Aorta (tissue), 5 donors: ENCODE results near the gene GPR31. TPM values are rescaled to one million over a fixed set of nuclear protein-coding genes. Genes with fewer than 3 reads are reported as not detected.
"Not testable (repeated sequence)": the region's sequence is repeated elsewhere in the genome, so short reads cannot be mapped to it uniquely, and the experiment has no call there.

Source experiments
- ATAC-seq: fragments of 200-7000 bp; cut with Tn5 transposase; one replicate; pipeline ENCODE4 v1.9.1; 2022; ENCODE audit warnings: moderate library complexity; ENCODE audit not compliant: low FRiP score
- DNase-seq, 2 donors: peaks; one replicate each; pipeline ENCODE4 v3.0.0-alpha.2; 2020
- H3K27ac ChIP-seq, 2 donors: one replicate each; pipeline ENCODE4 v1.5.1; 2013; ENCODE audit warnings: low read length in 2 of 2, mild to moderate bottlenecking in 2 of 2, moderate library complexity in 2 of 2, control low read depth in 1 of 2, inconsistent platforms in 1 of 2, low read depth in 1 of 2
- H3K27me3 ChIP-seq, 2 donors: one replicate each; pipeline ENCODE4 v1.6.1; 2013; ENCODE audit warnings: control low read depth in 1 of 2, low read length in 1 of 2, mild to moderate bottlenecking in 1 of 2, moderate library complexity in 1 of 2; ENCODE audit not compliant: insufficient read depth in 2 of 2, control insufficient read depth in 1 of 2
- H3K36me3 ChIP-seq, 2 donors: one replicate each; pipeline ENCODE4 v1.6.1; 2013; ENCODE audit warnings: control low read depth in 1 of 2, low read length in 1 of 2, mild to moderate bottlenecking in 1 of 2; ENCODE audit not compliant: insufficient read depth in 2 of 2, control insufficient read depth in 1 of 2
- H3K4me1 ChIP-seq, 2 donors: one replicate each; pipeline ENCODE4 v1.6.1; 2013; ENCODE audit warnings: low read length in 2 of 2, control low read depth in 1 of 2, mild to moderate bottlenecking in 1 of 2, moderate library complexity in 1 of 2; ENCODE audit not compliant: insufficient read depth in 2 of 2, control insufficient read depth in 1 of 2
- H3K4me3 ChIP-seq, 2 donors: one replicate each; pipeline ENCODE4 v1.5.1; 2013; ENCODE audit warnings: low read length in 2 of 2, control low read depth in 1 of 2, mild to moderate bottlenecking in 1 of 2
- H3K9me3 ChIP-seq: one replicate; pipeline ENCODE4 v1.6.1; 2013; ENCODE audit warnings: mild to moderate bottlenecking, low read length; ENCODE audit not compliant: control insufficient read depth
- WGBS, 2 donors: extraction: QIAGEN DNeasy Blood & Tissue Kit; methylation state at CpG; one replicate each; pipeline ENCODE4 v1.1.7; 2013; 5-methylcytosine and 5-hydroxymethylcytosine counted together
- intact Hi-C, 2 donors: fragments of 100-400 bp; cut with DNase I; formaldehyde crosslinking; loops; one replicate each; pipeline versions ENCODE4 v1.14.2 to v1.15.0; 2022
- long read RNA-seq, 2 donors: library from polyadenylated mRNA; unstranded; transcript quantifications; one replicate each; pipeline ENCODE4 v2.0.0, GENCODE V29; 2020 to 2021
- polyA plus RNA-seq, 2 donors: library from polyadenylated mRNA; stranded (reverse); fragments of 200-250 nt; gene quantifications; one replicate each; pipeline ENCODE4 v1.2.3, GENCODE V29; 2013
- total RNA-seq, 2 donors: library from RNA; stranded (reverse); fragmentation: NEBNext Ultra II Directional; extraction: Animal tissue kit (Norgen Biotek cat#: 25700); gene quantifications; one replicate each; pipeline ENCODE4 v1.2.1, GENCODE V29; 2021
- donor health status: healthy with polysubstance abuse.
- donor health status: Bipolar disorder and iron deficiency.
- donor health status: DM: no; HTN: no; CAD: no.
- donor health status: DM: no; HTN: no; CAD: no.
- donor health status: DM: yes; HTN: yes; CAD: no.

GPR31 gene
- total RNA-seq, result not detected
- polyA plus RNA-seq, result not detected
- long read RNA-seq, donor 1, result 0 reads
- long read RNA-seq, donor 2, result 0 reads

GRCh38 chr6:167157863-167158262, at the start of gene GPR31:
TSS of gene GPR31 (minus strand) at chr6:167157980. CDS start at chr6:167157831, 149 bp downstream.
- no peak for ATAC-seq
- intact Hi-C loops, result no loop called here
- Histone ChIP-seq H3K36me3 (no peaks in the 10 kb centered on the region), H3K27ac (no peak within 1 kb of the TSS), H3K4me3 (no peak within 1 kb of the TSS), H3K4me1 (no peaks in the 10 kb centered on the region), H3K9me3 (no peaks in the 10 kb centered on the region), H3K27me3 (no peaks in the 10 kb centered on the region)
- DNase-seq, result no peak
- 85 to 86% methylated on average over 4 of the region's 4 CpGs for WGBS, 2 donors

- intact Hi-C loops, result no loop called here
- DNase-seq (no peak), ATAC-seq (no peak)
- Histone ChIP-seq H3K27me3 (peaks cover 0 to 1% of the 10 kb centered on the region in 2 donors), H3K4me1 (no peaks in the 10 kb centered on the region), H3K27ac (no peak overlapping the region), H3K9me3 (no peaks in the 10 kb centered on the region), H3K4me3 (no peak overlapping the region), H3K36me3 (no peaks in the 10 kb centered on the region)
- WGBS, 2 donors, result 91 to 96% methylated on average over 7 of the region's 7 CpGs
Measured at GRCh38 chr6:167207527-167207926, 49.7 kb upstream of the GPR31 start.

GRCh38 chr6:167205316-167205715, 47.5 kb upstream of the GPR31 start:
- H3K4me1 ChIP-seq, ATAC-seq, H3K36me3 ChIP-seq, DNase-seq, H3K9me3 ChIP-seq, H3K4me3 ChIP-seq, intact Hi-C loops, H3K27ac ChIP-seq, H3K27me3 ChIP-seq: not testable (repeated sequence)
- WGBS, 2 donors, result 84 to 87% methylated on average over 10 to 11 of the region's 11 CpGs

GRCh38 chr6:167204059-167204348, 46.2 kb upstream of the GPR31 start:
- 60 to 65% methylated on average over 8 to 10 of the region's 10 CpGs for WGBS, 2 donors
- intact Hi-C loops, H3K36me3 ChIP-seq, DNase-seq, H3K9me3 ChIP-seq, H3K4me1 ChIP-seq, H3K27ac ChIP-seq, H3K27me3 ChIP-seq, H3K4me3 ChIP-seq: not testable (repeated sequence)
- peak; percentile 48 for ATAC-seq

GRCh38 chr6:167203261-167204058, 45.7 kb upstream of the GPR31 start:
- WGBS, 2 donors, result 81 to 84% methylated on average over 28 to 29 of the region's 29 CpGs
- H3K9me3 ChIP-seq, H3K27me3 ChIP-seq, H3K4me3 ChIP-seq, intact Hi-C loops, H3K36me3 ChIP-seq, DNase-seq, H3K27ac ChIP-seq, H3K4me1 ChIP-seq: not testable (repeated sequence)
- peak; percentile 37 for ATAC-seq

GRCh38 chr6:167202613-167203012, 44.8 kb upstream of the GPR31 start:
- H3K27ac ChIP-seq, ATAC-seq, H3K4me1 ChIP-seq, H3K9me3 ChIP-seq, intact Hi-C loops, DNase-seq, H3K27me3 ChIP-seq, H3K36me3 ChIP-seq, H3K4me3 ChIP-seq: not testable (repeated sequence)
- WGBS, 2 donors, result 74 to 89% methylated on average over 3 to 8 of the region's 8 CpGs

GRCh38 chr6:167200806-167201205, 43.0 kb upstream of the GPR31 start:
- intact Hi-C loops, result no loop called here
- ATAC-seq (no peak), DNase-seq (no peak)
- Histone ChIP-seq H3K36me3 (no peaks in the 10 kb centered on the region), H3K27me3 (peaks cover 0 to 1% of the 10 kb centered on the region in 2 donors), H3K4me1 (no peaks in the 10 kb centered on the region), H3K4me3 (no peak overlapping the region), H3K27ac (no peak overlapping the region), H3K9me3 (no peaks in the 10 kb centered on the region)
- WGBS, 2 donors, result 92 to 94% methylated on average over 14 of the region's 14 CpGs

- 64 to 68% methylated on average over 10 to 11 of the region's 21 CpGs for WGBS, 2 donors
- H3K4me3 ChIP-seq, H3K4me1 ChIP-seq, H3K27me3 ChIP-seq, DNase-seq, ATAC-seq, H3K36me3 ChIP-seq, H3K9me3 ChIP-seq, intact Hi-C loops, H3K27ac ChIP-seq: not testable (repeated sequence)
Measured at GRCh38 chr6:167195941-167196610, 38.3 kb upstream of the GPR31 start.
